Raji (cell line): ENCODE measurements around the gene AVL9.

ENCODE experiments used
- POLR2A ChIP-seq: IDR thresholded peaks from 2 replicates; pipeline ENCODE4 v1.6.1; 2011; ENCODE audit warnings: low read depth, low read length, control low read depth; ENCODE audit not compliant: insufficient read depth

AVL9 gene

DNA sequence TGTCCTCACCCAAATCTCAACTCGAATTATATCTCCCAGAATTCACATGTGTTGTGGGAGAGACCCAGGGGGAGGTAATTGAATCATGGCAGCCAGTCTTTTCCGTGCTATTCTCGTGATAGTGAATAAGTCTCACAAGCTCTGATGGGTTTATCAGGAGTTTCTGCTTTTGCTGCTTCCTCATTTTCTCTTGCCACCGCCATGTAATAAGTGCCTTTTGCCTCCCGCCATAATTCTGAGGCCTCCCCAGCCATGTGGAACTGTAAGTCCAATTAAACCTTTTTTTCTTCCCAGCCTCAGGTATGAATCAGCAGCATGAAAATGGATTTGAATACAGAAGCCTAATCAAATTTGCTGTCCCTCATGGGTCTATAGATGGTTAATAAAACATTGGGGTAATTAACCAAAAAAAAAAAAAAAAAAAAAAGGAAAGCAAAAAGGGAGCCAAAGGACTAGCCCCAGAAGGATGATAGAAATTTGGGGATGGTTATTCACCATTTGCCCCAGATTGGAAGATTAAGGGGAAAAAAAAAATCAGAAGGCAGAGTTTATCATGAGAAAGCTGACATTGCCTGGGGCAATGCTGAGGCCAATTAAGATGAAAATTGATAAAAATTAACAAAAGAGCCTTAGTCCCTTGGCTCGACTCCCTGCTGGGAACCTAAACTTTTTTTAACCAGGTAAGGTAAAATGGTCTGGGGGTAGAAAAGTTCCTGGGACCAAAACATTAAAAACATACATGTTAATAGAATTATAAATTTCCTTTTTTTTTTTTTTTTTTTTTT is 27.6 kb downstream of the AVL9 start:
- TF ChIP-seq POLR2A: no peak

DNA sequence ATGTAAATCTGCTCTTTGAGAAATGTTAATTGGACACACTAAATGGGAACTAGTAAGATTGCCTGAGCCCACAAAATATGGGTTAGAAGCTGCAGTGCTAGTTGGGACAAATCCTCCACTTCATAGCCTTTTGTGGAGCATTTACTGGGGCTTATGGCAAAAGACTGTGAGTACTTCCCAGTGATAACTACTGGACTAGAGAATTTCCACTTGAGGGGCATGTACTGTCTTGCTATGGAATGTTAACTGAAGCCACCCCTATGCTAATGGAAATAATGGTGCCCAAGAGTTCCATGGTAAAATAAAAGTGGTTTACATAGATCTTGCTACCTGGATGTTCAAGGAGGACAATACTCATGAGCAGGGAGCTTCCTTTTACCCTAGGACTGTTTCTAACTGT is 29.3 kb downstream of the AVL9 start:
- TF ChIP-seq POLR2A: no peak

DNA sequence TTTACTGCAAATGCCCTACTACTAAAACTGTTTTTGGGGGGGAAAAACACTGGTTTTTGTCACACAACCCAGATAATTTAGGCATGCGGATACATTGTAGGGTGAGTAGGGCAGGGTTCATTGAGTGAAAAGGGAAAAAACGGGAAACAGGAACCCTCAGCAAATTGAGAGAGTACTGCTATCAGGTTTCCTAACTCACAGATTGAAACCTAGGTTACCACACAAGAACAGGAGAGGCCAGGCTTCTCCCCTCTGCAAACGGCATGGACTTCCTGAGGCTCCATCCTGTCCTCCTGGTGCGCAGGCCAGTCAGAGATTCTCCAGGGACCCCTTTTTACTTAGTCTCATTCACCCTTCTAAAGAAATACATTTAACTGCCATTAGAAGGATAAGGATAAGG is 30.6 kb downstream of the AVL9 start:
- no peak for TF ChIP-seq POLR2A

DNA sequence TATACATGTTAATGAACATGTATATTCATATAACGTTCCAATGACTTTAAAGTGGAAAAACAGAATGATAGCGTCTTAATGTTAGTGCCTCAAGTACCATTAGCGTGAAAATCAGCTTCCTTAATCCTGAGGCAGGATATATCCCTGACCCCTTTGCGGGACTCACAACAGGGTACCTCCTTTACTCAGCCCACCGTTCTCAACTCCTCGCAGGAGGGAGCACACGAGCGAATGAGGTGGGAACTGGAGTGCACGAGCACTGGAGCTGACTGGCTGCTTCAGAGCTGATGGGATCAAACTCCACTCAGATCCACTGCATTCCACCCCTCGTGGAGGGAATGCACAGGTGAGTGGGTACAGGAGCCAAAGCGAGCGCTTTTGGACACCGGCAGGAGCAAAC is 36.1 kb downstream of the AVL9 start:
- TF ChIP-seq POLR2A: no peak

DNA sequence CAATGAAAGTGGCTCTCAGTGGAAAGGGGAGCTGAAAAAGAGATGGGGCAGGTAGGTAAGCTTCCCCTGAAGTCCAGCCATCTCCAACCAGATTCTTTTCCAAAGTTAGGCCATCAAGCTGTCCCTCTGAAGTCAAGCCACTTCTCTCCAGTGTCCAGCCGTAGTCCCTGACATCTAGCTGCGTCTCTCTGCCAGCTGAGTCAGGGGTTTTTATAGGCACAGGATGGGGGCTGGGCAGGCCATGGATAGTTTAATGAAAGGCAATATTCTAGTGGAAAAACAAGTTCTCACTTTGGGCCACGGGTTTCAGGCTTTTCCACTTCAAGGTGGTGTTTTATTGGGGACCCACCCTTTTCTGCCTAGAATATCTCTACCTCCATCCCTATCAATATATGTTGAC is 36.8 kb downstream of the AVL9 start:
- TF ChIP-seq POLR2A: no peak

DNA sequence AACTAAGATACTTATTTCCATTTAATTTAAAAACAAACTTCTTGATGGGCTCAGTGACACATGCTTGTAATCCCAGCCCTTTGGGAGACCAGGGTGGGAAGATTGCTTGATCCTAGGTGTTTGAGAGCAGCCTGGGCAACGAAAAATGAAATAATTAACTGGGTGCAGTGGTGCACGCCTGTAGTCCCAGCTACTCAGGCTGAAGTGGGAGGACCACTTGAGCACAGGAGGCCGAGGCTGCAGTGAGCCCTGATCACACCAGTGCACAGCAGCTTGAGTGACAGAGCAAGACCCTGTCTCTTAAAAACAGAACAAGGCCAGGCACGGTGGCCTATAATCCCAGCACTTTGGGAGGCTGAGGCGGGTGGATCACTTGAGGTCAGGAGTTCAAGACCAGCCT is 37.4 kb downstream of the AVL9 start:
- TF ChIP-seq POLR2A: no peak

DNA sequence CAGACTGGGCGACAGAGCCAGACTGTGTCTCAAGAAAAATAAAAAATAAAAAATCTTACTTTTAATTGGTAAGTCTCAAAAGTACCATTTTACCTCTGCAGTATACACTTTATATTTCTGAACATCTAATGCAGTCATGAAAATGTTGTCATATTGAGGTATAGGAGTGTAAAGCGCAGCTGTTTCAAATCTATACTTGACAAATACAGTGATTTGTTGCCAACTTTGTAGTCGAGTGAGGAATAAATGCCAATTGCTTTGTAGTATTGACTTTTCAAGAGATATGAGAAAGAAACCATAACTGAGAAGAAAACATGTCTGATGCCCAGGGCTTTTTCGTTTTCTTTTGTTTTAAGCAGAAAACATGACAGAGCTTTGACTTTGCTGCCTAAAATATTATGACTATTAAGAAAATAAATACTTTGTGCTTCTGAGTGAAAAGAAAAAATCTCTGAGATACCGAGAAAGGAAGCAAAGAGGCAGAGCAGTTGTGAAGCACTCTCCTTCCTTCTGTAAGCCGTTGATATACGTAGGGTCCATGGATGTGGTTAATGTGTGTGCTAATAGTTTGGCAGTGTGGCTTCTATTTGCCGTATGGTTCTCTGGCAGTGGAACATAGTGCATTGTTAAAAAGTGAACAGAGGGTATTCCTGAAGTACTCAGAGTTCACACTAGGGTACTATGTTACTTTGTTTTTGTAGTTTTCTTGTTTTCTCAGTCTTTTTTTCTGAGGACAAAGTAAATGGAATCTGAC is 38.2 kb downstream of the AVL9 start:
- TF ChIP-seq POLR2A: no peak

DNA sequence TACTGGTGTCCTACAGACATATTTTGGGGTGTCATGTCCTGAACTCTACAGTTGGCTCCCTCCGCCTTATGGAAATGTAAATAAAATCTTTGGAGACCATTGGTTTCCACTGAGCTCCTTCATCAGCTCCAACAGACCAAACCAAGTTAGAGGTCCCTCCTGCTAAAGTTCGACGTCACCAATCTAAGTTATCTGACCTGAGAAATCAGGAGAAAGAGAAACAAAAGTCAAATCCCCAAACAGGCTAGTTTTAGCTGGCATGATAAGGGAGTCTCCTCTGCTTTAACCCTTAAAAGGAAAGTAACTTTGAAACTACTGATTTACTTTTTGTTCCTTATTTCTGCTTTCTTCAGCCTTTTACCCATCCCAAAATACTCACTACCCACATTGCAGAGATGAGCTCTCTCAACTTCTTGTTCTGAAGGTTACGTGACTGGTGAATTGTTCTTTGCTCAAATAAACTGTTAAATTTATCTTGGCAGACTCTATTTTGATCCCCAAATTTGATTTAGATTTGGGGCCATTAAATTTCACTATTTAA is 39.9 kb downstream of the AVL9 start:
- TF ChIP-seq POLR2A: no peak

DNA sequence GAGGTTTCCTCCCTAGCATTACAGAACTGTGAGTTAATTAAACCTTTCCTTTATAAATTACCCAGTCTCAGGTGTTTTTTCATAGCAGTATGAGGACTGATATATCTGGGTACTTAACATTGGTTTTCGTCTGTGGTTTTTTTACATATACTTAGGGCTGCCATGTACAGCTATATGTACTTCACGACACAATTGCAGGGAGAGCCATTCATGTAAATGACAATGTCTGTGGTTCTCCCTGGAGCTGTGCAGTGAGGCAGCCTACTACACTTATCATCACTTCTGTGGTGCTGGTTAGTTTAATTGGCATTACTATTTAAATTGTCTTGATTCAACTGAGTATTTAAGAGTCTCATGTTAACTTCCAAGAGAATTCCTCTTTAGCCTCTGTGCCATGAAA is 40.7 kb downstream of the AVL9 start:
- no peak for TF ChIP-seq POLR2A

DNA sequence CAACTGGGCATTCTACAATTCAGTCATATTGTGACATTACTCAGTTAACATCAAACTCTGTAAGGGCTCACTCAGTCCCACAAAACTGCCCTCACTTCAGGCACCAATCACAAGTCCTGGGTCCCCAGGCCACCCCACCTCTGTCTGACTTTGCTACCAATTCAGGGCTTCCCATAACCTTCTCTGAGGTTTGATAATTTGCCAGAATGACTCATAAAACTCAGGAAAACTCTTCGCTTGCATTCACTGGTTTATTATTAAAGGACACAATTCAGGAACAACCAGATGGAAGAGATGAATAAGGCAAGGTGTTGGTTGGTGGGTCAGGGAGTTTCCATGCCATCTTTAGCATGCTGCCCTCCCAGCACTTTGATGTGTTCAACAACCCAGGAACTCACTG is 41.3 kb downstream of the AVL9 start:
- no peak for TF ChIP-seq POLR2A

DNA sequence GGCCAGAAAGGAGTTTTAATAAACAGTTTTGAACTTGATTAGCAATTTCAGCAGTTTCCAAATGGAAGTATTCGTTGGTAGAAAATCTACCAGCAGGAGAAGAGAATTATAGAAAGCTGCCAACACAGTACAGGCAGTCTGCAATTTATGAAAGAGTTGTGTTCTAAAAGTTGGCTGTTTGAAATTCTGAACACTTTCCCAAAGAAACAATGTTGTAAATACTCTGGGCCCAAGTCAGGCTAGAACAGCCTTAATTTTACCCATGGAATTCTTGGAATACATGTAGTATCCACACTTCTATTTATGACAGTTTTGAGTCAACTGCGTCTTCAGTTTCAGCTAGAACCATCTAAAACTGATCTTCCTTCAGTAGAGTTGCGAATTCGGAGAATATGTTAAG is 42.5 kb downstream of the AVL9 start:
- TF ChIP-seq POLR2A: no peak

DNA sequence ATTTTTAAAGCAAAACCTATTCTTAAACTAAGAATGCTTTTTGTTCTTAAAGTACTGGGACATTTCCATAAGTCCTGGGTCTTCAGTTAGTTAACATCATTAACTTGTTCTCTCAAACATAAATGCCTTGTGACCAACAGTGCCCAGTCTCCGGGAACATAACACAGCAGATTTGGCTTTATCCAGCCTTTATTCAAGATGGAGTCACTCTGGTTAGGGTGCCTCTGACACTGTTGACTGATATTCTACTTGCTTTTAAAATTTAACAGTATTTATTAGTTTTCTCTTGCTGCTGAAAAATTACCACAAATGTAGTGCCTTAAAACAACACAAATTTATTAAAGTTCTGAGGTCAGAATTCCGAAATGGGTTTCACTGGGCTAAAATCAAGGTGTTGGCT is 44.1 kb downstream of the AVL9 start:
- TF ChIP-seq POLR2A: no peak

DNA sequence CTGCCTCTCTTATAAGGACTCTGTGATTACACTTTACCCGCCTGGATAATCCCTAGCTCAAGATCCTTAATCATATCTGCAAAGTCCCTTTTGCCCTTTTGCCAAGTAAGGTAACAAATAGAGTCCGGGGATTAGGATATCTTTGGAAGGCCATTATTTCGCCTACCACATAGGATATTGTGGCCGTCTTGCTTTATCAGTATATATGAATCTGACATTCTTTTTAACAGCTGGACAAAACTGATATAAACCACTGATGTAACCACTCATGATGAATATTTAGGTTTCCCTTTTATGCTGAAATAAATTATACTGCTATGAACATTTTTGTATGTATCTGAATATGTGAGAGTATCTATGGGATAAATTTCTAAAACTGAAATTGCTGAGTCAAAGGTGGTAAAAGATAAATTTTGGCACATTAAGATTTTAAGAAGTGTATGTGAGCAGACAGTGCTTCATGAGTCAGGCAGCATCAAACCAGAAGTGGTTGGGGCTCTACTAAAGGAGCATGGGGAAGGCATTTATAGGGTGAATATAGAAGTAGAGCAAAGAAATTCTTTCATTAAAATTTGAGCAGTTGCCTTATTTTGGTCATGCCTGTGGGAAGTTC is 44.7 kb downstream of the AVL9 start:
- no peak for TF ChIP-seq POLR2A

DNA sequence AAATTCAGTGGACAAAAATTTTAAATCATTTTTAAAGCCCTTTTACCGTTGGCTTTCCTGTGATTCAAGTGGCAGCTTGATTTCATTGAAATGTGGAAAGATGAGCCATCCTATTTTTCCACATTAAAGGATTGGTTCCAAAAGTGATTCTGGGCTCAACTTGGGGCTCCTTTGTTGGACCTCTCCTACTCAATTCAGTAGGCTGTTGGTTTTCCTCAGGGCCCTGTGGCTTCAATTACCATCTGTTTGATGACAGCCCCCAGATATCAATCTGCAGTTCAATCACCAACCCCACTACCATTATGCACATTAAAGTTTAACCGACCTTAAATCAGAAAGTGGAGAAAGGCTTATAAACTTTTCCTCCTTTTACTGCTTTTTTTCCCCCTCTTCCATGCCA is 47.3 kb downstream of the AVL9 start:
- TF ChIP-seq POLR2A: no peak

DNA sequence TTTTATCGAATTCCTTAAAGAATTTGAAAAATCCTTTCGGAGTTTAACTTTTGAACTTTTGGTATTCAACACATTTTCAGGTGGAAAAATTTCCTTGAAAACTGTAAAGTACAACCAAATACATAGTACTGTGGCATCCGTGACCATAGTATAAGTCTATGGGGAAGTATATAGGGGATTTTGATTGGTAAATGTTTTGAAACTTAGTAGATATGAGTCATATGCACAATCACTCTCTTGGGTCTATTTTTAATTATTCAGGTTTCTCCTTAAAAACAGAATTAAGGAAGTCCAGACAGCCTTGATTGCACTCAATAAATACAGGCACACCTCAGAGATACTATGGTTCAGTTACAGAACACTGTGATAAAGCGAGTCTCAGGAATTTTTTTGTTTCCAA is 64.2 kb downstream of the AVL9 start:
- TF ChIP-seq POLR2A: no peak

DNA sequence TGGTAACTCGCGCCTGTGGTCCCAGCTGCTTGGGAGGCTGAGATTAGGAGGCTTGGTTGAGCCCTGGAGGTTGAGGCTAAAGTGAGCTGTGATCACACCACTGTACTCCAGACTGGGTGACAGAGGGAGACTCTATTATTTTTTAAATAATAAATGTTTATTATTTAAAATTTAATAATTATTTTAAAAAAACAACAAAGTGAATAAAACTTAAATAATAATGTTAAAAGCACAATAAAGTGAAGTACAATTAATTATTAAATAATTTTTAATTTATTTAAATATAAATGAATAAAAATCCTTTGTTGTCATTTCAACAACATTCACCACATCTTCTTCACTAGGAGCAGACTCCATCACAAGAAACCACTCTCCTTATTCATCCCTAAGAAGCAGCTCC is 64.8 kb downstream of the AVL9 start:
- no peak for TF ChIP-seq POLR2A
